ENCODE results near the gene COL19A1. TPM values are rescaled to one million over a fixed set of nuclear protein-coding genes. Genes with fewer than 3 reads are reported as not detected.

Gene COL19A1
- total and polyA plus RNA-seq, 2 of the 13 experiments (the other 11 are each of a cell fraction or from before 2014, with no cell fraction given) = not detected

- WGBS (ENCODE audit: low lambda C conversion rate) = 0% methylated on average over 1 of the region's 1 CpG
- ChIA-PET POLR2A (no interaction called here), CTCF (ENCODE audit: low intra/inter-chr PET ratio, low total read pairs) (no interaction called here)
- Histone ChIP-seq H3K27ac (ENCODE audit: extremely low read length, insufficient read depth, low read length) (no peak overlapping the region), H3K79me2 (ENCODE audit: insufficient read depth, low read length) (no peaks in the 10 kb centered on the region), H3K4me2 (ENCODE audit: low read depth, low read length) (no peak overlapping the region), H3K9ac (ENCODE audit: insufficient read depth, low read depth, low read length) (no peak overlapping the region), H3K9me3 (ENCODE audit: low read length) (no peaks in the 10 kb centered on the region), H3K4me3 (replicated peaks in 1 of 3; ENCODE audit: insufficient read depth in 1 of 3, low read depth in 2 of 3, low read length in 3 of 3) (no peak overlapping the region), H2AFZ (ENCODE audit: low read length) (no peak overlapping the region), H3K4me1 (ENCODE audit: insufficient read depth, low read length) (no peaks in the 10 kb centered on the region), H4K20me1 (ENCODE audit: insufficient read depth, low read length) (no peaks in the 10 kb centered on the region), H3K27me3 (ENCODE audit: control insufficient read depth in 1 of 2, insufficient read depth in 2 of 2, low read length in 2 of 2) (no peaks in the 10 kb centered on the region), H3K36me3 (replicated peaks in 1 of 2; ENCODE audit: control insufficient read depth in 1 of 2, insufficient read depth in 2 of 2, low read length in 2 of 2) (no peaks in the 10 kb centered on the region)
- DNase-seq (ENCODE audit: low spot score) (no peak), ATAC-seq (no peak), FAIRE-seq (no peak)
- BruUV-seq (replicated peaks) = no TSS peak
- TF ChIP-seq, protein P1, sequence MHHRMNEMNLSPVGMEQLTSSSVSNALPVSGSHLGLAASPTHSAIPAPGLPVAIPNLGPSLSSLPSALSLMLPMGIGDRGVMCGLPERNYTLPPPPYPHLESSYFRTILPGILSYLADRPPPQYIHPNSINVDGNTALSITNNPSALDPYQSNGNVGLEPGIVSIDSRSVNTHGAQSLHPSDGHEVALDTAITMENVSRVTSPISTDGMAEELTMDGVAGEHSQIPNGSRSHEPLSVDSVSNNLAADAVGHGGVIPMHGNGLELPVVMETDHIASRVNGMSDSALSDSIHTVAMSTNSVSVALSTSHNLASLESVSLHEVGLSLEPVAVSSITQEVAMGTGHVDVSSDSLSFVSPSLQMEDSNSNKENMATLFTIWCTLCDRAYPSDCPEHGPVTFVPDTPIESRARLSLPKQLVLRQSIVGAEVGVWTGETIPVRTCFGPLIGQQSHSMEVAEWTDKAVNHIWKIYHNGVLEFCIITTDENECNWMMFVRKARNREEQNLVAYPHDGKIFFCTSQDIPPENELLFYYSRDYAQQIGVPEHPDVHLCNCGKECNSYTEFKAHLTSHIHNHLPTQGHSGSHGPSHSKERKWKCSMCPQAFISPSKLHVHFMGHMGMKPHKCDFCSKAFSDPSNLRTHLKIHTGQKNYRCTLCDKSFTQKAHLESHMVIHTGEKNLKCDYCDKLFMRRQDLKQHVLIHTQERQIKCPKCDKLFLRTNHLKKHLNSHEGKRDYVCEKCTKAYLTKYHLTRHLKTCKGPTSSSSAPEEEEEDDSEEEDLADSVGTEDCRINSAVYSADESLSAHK (CRISPR knock-in tag; IDR thresholded peaks at IDR 0.05; ENCODE audit: borderline replicate concordance) = no peak
- TF ChIP-seq GZF1 (CRISPR knock-in tag; IDR thresholded peaks at IDR 0.05) = no peak
- no peak for TF ChIP-seq LRRFIP1 (CRISPR knock-in tag; conservative IDR thresholded peaks at IDR 0.05)
- TF ChIP-seq NFIB (CRISPR knock-in tag; IDR thresholded peaks at IDR 0.05; ENCODE audit: borderline replicate concordance) = no peak
- no peak for TF ChIP-seq HOXA9 (CRISPR knock-in tag; IDR thresholded peaks at IDR 0.05; ENCODE audit: borderline replicate concordance)
- no peak for TF ChIP-seq RFX3 (CRISPR knock-in tag; IDR thresholded peaks at IDR 0.05)
- TF ChIP-seq ZNF552 (CRISPR knock-in tag; IDR thresholded peaks at IDR 0.05; ENCODE audit: borderline replicate concordance) = no peak
- no peak for TF ChIP-seq ZC3H4 (CRISPR knock-in tag; IDR thresholded peaks at IDR 0.05; ENCODE audit: borderline replicate concordance)
- no peak for TF ChIP-seq ISL2 (CRISPR knock-in tag; IDR thresholded peaks at IDR 0.05)
- TF ChIP-seq ZNF30 (CRISPR knock-in tag; IDR thresholded peaks at IDR 0.05) = no peak
- TF ChIP-seq ZNF564 (CRISPR knock-in tag; IDR thresholded peaks at IDR 0.05) = no peak
- no peak for TF ChIP-seq IKZF4 (CRISPR knock-in tag; IDR thresholded peaks at IDR 0.05; ENCODE audit: borderline replicate concordance, low read depth, not compliant biosample characterization)
- in situ Hi-C loops (cut with HindIII; ENCODE audit: extremely low pct_ligation_motif_present, low pct_unique_long_range_greater_than_20kb) = no loop called here
- intact Hi-C loops (cut with micrococcal nuclease; ENCODE audit: unreplicated experiment) = no loop called here
Measured at GRCh38 chr6:69843189-69843588, 23.2 kb upstream of the COL19A1 start.
